Measurements from ENCODE around the gene RBM11. TPM values are rescaled to one million over a fixed set of nuclear protein-coding genes. Genes with fewer than 3 reads are reported as not detected.

The RBM11 gene
- total RNA-seq, 2 donors from 2014 or later = 4.9 to 10.3 TPM

GRCh38 chr21:14275702-14276205, 59.8 kb downstream of the RBM11 start:
- Mint-ChIP-seq H3K27me3 (ENCODE audit: low read depth) (peaks cover 51% of the 10 kb centered on the region), H3K4me3 (no peak overlapping the region), H3K9me3 (no peaks in the 10 kb centered on the region), H3K36me3 (ENCODE audit: insufficient read depth in 2 of 2) (no peaks in the 10 kb centered on the region), H3K4me1 (ENCODE audit: low read depth) (no peaks in the 10 kb centered on the region), H3K27ac (no peak overlapping the region)
- ATAC-seq (replicated peaks in 1 of 2) (no peak), DNase-seq (no peak)

Other genes starting within 250 kb of the RBM11 start
- not detected for gene LIPI, start 5.2 kb upstream of the RBM11 start, total RNA-seq
- gene HSPA13, start 167.0 kb downstream of the RBM11 start, total RNA-seq = 10 to 100 TPM; 46.9 to 65.5 TPM

All from activated T-cell treated with anti-CD3 and anti-CD28 coated beads, Interleukin-2, amount 50 U/mL, for 72 hours (primary cell).